Keratinocyte (primary cell): ENCODE data around the gene FZD4. TPM values are rescaled to one million over a fixed set of nuclear protein-coding genes. Genes with fewer than 3 reads are reported as not detected.

Source experiments
- DNase-seq: peaks from one replicate; pipeline ENCODE4 v3.0.0-alpha.2; 2011; ENCODE audit warnings: low read depth, missing footprints, low spot score
- FAIRE-seq: peaks from 2 replicates; lab custom pipeline; 2011; peaks lifted over from hg19 to GRCh38; lab: Jason Lieb, UNC
- H2AFZ ChIP-seq: 2 replicates; pipeline ENCODE4 v1.6.0; 2012; ENCODE audit warnings: low read length, control low read depth, inconsistent platforms; ENCODE audit not compliant: control insufficient read depth
- H3K27ac ChIP-seq: 2 replicates; pipeline ENCODE4 v1.5.1; 2011; ENCODE audit warnings: low read length; ENCODE audit not compliant: control insufficient read depth, insufficient read depth
- H3K27me3 ChIP-seq: 3 replicates; pipeline ENCODE4 v1.6.0; 2011; ENCODE audit warnings: low read length; ENCODE audit not compliant: control insufficient read depth, insufficient read depth; ENCODE audit errors: extremely low read depth
- H3K36me3 ChIP-seq, 2 experiments: 2 replicates in 1 of 2; 3 replicates in 1 of 2; pipeline ENCODE4 v1.5.1; 2011; ENCODE audit warnings: low read length in 2 of 2, mild to moderate bottlenecking in 1 of 2; ENCODE audit not compliant: control insufficient read depth in 2 of 2, insufficient read depth in 2 of 2; ENCODE audit errors: extremely low read depth in 1 of 2
- H3K4me1 ChIP-seq: 3 replicates; pipeline ENCODE4 v1.5.1; 2011; ENCODE audit warnings: low read length; ENCODE audit not compliant: control insufficient read depth, insufficient read depth; ENCODE audit errors: extremely low read depth
- H3K4me2 ChIP-seq: 3 replicates; pipeline ENCODE4 v1.6.0; 2011; ENCODE audit warnings: low read depth, low read length; ENCODE audit not compliant: control insufficient read depth, insufficient read depth; ENCODE audit errors: extremely low read depth
- H3K4me3 ChIP-seq, 3 experiments: fragments of 200-600 bp in 1 of 3; sonication (generic) in 1 of 3; 2 replicates in 2 of 3; 3 replicates in 1 of 3; pipeline ENCODE4 v1.5.1; 2011 to 2016; ENCODE audit warnings: low read length in 3 of 3, mild to moderate bottlenecking in 3 of 3, control low read depth in 2 of 3, inconsistent platforms in 1 of 3, low read depth in 1 of 3, mixed read lengths in 1 of 3, mixed run types in 1 of 3, moderate library complexity in 1 of 3; ENCODE audit not compliant: control insufficient read depth in 2 of 3, insufficient read depth in 2 of 3; ENCODE audit errors: extremely low read depth in 1 of 3
- H3K79me2 ChIP-seq: 2 replicates; pipeline ENCODE4 v1.6.0; 2012; ENCODE audit warnings: low read length; ENCODE audit not compliant: control insufficient read depth, insufficient read depth
- H3K9ac ChIP-seq: 3 replicates; pipeline ENCODE4 v1.6.0; 2011; ENCODE audit warnings: low read length; ENCODE audit not compliant: control insufficient read depth, insufficient read depth; ENCODE audit errors: extremely low read depth
- H3K9me1 ChIP-seq: 3 replicates; pipeline ENCODE4 v1.6.0; 2011; ENCODE audit warnings: low read length; ENCODE audit not compliant: control insufficient read depth, insufficient read depth; ENCODE audit errors: extremely low read depth
- H3K9me3 ChIP-seq: 2 replicates; pipeline ENCODE4 v1.5.1; 2012; ENCODE audit warnings: low read depth, low read length; ENCODE audit not compliant: control insufficient read depth
- H4K20me1 ChIP-seq: 3 replicates; pipeline ENCODE4 v1.6.0; 2011; ENCODE audit warnings: low read length; ENCODE audit not compliant: control insufficient read depth, insufficient read depth; ENCODE audit errors: extremely low read depth
- EZH2 ChIP-seq: IDR thresholded peaks from one replicate; pipeline ENCODE4 v1.6.1; 2012; ENCODE audit warnings: inconsistent platforms, mild to moderate bottlenecking, low read length, moderate library complexity
- dilution Hi-C: fragments of 300-500 bp; cut with MboI; formaldehyde crosslinking; loops from one replicate; pipeline ENCODE4 v1.7.0; 2020; ENCODE audit warnings: low sequenced_read_pairs; ENCODE audit not compliant: extremely low pct_ligation_motif_present
- polyA plus RNA-seq, 5 experiments: library from polyadenylated mRNA; depleted of rRNA in 3 of 5; stranded (reverse) in 3 of 5; stranded (forward) in 1 of 5; unstranded in 1 of 5; fragments of >200 nt; gene quantifications; 1 replicate in 1 of 5; 2 replicates in 3 of 5; 3 replicates in 1 of 5; pipeline versions ENCODE4 v1.2.1 to v1.2.3, GENCODE V29; 2011 to 2012; ENCODE audit warnings: missing spikeins in 2 of 5, low read depth in 1 of 5, low replicate concordance in 1 of 5
- TF ChIP-seq, protein P1 (sequence below), 3 experiments: IDR thresholded peaks in 1 of 3; conservative IDR thresholded peaks in 1 of 3; optimal IDR thresholded peaks in 1 of 3; 2 replicates in 2 of 3; 3 replicates in 1 of 3; pipeline versions ENCODE3 to v1.5.1; 2011; ENCODE audit warnings: low read length in 3 of 3, mild to moderate bottlenecking in 3 of 3, moderate library complexity in 2 of 3, control low read depth in 1 of 3, inconsistent platforms in 1 of 3; ENCODE audit not compliant: insufficient read depth in 2 of 3; ENCODE audit errors: extremely low read depth in 1 of 3

FZD4 gene
- polyA plus RNA-seq, 1 donor (not counting 4 experiments of a cell fraction or from before 2014, with no cell fraction given), result 0.56 TPM

DNA sequence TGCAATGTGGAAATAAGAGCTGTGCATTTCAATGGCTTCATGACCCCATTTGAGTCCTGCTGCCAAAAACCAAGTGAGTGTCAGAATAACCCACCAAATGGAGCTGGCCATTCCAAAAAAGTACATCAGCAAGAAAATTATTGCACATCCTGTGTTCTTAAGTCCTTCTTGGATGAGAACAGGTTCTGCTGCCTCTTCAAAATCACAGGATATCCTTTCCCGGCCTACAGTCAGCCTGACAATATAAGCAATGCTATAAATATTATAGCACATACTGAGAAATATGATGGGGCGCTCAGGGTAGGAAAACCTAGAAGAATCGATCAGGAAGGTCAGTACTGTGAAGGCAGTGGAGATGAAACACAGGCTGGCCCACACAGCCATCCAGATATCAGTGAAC, 3.5 kb downstream of the FZD4 start:
- H3K4me3 ChIP-seq, result no peak overlapping the region
- no peaks in the 10 kb centered on the region for H3K4me1 ChIP-seq
- no peaks in the 10 kb centered on the region for H3K79me2 ChIP-seq
- dilution Hi-C loops, result no loop called here
- H3K27ac ChIP-seq, result no peak overlapping the region
- no peaks in the 10 kb centered on the region for H3K27me3 ChIP-seq
- H2AFZ ChIP-seq, result no peak overlapping the region
- no peaks in the 10 kb centered on the region for H3K36me3 ChIP-seq
- no peak overlapping the region for H3K9ac ChIP-seq
- no peaks in the 10 kb centered on the region for H3K9me3 ChIP-seq
- no peaks in the 10 kb centered on the region for H4K20me1 ChIP-seq
- TF ChIP-seq EZH2, result no peak
- TF ChIP-seq, protein P1, sequence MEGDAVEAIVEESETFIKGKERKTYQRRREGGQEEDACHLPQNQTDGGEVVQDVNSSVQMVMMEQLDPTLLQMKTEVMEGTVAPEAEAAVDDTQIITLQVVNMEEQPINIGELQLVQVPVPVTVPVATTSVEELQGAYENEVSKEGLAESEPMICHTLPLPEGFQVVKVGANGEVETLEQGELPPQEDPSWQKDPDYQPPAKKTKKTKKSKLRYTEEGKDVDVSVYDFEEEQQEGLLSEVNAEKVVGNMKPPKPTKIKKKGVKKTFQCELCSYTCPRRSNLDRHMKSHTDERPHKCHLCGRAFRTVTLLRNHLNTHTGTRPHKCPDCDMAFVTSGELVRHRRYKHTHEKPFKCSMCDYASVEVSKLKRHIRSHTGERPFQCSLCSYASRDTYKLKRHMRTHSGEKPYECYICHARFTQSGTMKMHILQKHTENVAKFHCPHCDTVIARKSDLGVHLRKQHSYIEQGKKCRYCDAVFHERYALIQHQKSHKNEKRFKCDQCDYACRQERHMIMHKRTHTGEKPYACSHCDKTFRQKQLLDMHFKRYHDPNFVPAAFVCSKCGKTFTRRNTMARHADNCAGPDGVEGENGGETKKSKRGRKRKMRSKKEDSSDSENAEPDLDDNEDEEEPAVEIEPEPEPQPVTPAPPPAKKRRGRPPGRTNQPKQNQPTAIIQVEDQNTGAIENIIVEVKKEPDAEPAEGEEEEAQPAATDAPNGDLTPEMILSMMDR (optimal IDR thresholded peaks at IDR 0.05 in 1 of 3, IDR thresholded peaks at IDR 0.05 in 1 of 3, conservative IDR thresholded peaks at IDR 0.05 in 1 of 3; ENCODE audit: extremely low read depth in 1 of 3, insufficient read depth in 2 of 3, low read length in 3 of 3), result no peak
- H3K9me1 ChIP-seq, result no peaks in the 10 kb centered on the region
- no peak overlapping the region for H3K4me2 ChIP-seq
- DNase-seq (no peak), FAIRE-seq (no peak)

DNA sequence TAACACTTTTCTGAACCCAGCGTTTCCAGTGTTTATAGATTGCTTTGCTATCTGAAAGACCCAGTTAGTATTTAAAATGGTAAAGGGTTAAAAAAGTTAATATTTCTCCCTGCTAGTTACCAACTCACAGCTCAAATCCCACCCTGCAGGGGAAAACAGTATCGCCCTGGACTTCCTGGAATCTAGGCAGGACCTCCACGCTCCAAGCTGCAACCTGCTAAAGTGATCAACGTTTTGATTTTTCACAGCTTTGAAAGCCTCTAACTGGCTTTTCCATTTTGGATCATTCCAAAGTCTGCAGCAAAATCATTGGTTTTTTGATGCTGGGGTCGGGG, 4.6 kb downstream of the FZD4 start:
- H3K9me1 ChIP-seq, result no peaks in the 10 kb centered on the region
- no peaks in the 10 kb centered on the region for H3K27me3 ChIP-seq
- no peaks in the 10 kb centered on the region for H3K4me1 ChIP-seq
- no peak overlapping the region for H3K27ac ChIP-seq
- H3K79me2 ChIP-seq, result no peaks in the 10 kb centered on the region
- no peak overlapping the region for H2AFZ ChIP-seq
- H4K20me1 ChIP-seq, result no peaks in the 10 kb centered on the region
- H3K4me3 ChIP-seq, result no peak overlapping the region
- H3K36me3 ChIP-seq, result no peaks in the 10 kb centered on the region
- FAIRE-seq, result no peak
- H3K9me3 ChIP-seq, result no peaks in the 10 kb centered on the region
- no peak overlapping the region for H3K4me2 ChIP-seq
- no peak overlapping the region for H3K9ac ChIP-seq
- DNase-seq, result no peak
- TF ChIP-seq EZH2, result no peak
- TF ChIP-seq, protein P1 (optimal IDR thresholded peaks at IDR 0.05 in 1 of 3, IDR thresholded peaks at IDR 0.05 in 1 of 3, conservative IDR thresholded peaks at IDR 0.05 in 1 of 3; ENCODE audit: extremely low read depth in 1 of 3, insufficient read depth in 2 of 3, low read length in 3 of 3), result no peak
- dilution Hi-C loops, result no loop called here
